HG03064 (cell line): ENCODE data around the gene TEX11.
"Not testable (repeated sequence)": the region's sequence is repeated elsewhere in the genome, so short reads cannot be mapped to it uniquely, and the experiment has no call there.

Source experiments
- ATAC-seq: cut with Tn5 transposase; IDR thresholded peaks from one replicate; pipeline ENCODE4 v1.9.1; 2021; ENCODE audit warnings: low read depth; ENCODE audit not compliant: unreplicated experiment

Gene TEX11

DNA sequence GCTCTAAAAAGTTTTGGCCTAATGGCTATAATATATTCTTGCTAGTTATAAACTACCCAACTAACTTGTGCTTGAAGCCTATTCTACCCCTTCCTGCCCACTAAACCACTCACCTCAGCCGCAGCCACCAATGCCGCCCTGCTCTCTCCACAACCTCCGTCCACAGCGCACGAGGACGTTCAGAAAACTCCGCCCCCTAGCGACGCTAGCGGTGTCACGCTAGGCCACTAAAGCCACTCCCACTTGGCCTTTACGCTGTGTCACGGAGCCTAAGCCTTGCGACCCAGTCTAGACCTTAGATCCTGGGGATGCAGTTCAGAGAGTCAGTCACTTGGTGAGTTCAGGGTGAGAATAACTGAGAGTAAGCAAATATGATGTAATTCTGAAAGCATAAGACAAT, at the start of gene TEX11:
Gene TEX11 (minus strand): TSS at position 171 of the 400 bp plus-strand sequence. CDS start 922 bp downstream, outside the sequence.
- no peak for ATAC-seq

DNA sequence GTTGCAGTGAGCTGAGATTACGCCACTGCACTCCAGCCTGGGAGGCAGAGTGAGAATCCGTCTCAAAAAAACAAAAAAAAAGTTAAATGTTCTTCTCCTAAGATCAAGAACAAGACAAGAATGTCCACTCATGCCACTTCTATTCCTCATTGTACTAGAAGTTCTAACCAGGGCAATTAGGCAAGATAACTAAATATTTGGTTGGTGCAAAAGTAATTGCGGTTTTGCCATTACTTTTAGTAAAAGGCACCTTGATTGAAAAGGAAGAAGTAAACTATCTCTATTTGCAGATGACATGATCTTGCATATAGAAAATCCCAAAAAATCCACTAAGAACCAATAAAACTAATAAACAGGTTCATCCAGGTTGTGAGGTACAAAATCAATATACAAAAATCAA, 46.4 kb upstream of the TEX11 start:
- no peak for ATAC-seq

DNA sequence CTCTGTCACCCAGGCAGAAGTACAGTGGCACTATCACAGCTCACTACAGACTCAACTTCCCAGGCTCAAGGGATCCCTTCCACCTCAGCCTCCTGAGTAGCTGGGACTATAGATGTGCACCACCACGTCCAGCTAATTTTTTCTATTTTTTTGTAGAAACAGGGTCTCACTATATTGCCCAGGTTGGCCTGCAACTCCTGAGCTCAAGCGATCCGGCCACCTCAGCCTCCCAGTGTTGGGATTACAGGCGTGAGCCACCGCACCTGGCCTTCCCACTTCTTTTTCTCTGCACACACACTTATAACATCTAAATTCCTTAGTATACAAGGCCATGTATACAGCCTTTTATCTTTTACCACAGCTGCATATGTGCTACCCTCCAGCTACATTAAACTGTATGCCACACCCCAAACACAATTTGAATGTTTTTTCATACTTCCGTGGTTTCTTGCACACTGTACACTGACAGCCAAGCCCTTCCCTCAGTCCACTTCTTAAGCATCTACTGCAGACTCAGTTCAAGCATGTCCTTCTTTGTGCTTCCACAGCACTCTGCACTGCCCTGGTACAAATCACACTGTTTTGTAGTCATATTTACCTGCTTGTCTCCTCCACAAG, 15.9 kb upstream of the TEX11 start:
- ATAC-seq = no peak

DNA sequence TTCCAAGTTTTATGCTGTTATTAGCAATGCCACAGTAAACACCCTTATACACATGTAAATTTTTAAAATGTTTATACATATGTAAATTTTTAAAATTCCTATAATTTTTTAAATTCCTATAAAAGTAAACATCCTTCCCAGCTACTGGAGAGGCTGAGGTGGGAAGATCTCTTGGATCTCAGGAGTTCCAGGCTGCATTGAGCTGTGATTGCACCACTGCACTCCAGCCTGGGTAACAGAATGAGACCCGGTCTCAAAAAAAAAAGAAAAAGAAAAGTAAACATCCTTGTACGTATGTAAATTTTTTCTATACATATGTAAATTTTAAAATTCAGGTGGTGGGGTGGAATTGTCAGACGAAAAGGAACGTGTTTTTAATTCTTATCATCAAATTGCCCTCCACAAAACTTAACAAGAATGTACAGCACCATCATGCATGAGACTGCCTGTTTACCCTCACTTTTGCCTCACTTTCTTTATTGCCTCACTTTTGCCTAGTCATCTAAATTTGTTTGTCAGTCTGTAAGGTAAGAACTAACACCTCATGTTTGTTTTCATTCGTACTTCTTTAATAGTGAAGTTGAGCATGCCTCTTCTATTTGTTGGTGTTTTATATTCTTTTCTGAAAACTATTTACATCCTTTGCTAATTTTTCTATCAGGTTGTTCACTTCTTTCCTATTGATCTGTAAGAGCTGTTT, 14.4 kb upstream of the TEX11 start:
- ATAC-seq = no peak

DNA sequence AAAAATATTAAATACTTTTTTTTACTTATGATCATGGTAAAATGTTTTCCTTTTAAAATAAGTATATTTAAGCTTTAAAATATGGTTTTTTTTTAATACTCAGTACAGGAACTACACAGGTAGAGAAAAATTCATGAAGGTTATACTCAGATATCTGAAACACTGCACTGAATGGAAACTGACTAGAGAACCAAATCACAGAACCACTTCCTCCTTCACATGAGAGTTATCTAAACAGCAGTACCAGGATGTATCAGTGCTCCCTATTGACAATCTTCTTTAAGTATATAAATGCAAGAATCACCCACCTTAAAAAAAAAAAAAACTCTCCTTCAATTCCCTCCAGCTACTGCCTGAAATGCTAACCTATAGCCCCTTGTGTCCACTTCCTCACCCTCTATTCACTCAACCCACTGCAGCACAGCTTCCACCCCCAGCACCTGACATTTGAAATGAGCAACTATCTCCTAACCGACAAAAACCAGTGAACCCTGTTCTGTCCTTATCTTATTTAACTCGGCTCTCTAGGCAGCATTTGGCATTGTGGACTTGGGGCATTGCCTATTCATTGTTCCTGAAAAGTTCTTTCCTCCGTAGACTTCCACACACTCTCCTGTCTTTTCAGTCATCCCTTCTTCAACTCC, 13.3 kb upstream of the TEX11 start:
- no peak for ATAC-seq

DNA sequence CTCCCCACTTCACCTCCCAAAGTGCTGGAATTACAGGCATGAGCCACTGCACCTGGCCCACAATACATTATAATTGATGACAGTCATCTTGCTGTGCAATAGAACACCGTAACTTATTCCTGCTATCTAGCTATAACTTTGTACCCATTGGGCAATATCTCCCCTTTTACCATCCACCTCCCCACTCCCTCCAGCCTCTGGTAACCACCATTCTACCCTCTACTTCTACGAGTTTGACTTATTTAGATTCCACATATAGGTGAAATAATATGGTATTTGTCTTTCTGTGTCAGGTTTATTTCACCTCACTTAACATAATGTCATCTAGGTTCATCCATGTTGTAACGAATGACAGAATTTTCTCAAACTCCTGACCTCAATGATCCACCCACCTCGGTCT, 8.2 kb upstream of the TEX11 start:
- ATAC-seq = no peak

DNA sequence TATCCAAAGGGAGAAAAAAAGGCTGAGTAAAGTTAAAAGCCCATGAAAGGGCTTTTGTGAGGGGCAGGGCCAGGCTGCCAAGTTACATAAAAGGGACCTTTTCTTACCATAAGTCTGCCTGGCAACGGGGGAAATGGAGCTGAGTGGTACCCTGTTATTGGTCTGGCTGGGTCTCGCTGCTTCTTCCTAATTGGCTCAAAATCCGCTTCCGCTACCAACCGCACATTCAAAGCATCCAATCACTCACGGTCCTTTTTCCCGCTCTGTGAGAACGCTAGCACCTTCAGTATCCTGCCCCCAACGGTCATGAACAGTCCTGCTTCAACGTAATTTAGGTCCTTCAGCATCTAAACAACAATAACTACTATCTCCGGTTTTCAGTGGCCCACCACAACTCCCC, 611 bp downstream of the TEX11 start:
- no peak for ATAC-seq

DNA sequence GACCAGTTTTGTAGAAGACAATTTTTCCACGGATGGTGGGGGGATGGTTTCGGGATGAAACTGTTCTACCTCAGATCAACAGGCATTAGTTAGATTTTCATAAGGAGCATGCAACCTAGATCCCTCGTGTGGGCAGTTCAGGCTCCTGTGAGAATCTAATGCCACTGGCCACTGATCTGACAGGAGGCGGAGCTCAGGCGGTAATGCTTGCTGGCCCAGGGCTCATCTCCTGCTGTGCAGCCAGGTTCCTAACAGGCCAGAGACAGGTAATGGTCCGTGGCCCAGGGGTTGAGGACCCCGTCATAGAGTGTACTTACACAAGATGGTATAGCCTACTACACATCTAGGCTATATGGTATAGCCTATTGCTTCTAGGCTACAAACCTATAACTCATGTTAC, 7.0 kb downstream of the TEX11 start:
- no peak for ATAC-seq

DNA sequence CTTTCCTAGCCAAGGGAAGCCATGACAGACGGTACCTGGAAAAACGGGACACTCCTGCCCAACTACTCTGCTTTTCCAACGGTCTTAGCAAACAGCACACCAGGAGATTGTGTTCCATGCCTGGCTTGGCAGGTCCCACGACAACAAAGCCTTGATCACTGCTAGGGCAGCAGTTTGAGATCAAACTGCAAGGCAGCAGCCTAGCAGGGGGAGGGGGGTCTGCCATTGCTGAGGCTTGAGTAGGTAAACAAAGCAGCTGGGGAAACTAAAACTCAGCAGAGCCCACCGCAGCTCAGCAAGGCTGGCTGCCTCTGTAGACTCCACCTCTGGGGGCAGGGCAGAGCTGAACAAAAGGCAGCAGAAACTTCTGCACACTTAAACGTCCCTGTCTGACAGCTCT, 18.1 kb downstream of the TEX11 start:
- ATAC-seq = not testable (repeated sequence)

DNA sequence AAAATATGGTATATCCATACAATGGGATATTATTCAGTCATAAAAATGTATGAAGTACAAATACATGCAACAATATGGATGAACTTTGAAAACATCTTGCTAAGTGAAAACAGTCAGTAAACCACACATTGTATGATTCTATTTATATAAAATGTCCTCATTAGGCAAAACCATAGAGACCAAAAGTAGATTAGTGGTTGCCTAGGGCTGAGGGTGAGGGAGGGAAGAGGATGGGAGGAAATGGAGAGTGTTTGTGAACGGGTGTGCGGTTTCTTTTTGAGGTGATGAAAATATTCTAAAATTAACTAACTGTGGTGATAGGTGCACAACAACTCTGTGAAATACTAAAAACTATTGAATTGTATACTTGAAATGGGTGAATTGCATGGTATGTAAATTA, 29.6 kb downstream of the TEX11 start:
- ATAC-seq = no peak

DNA sequence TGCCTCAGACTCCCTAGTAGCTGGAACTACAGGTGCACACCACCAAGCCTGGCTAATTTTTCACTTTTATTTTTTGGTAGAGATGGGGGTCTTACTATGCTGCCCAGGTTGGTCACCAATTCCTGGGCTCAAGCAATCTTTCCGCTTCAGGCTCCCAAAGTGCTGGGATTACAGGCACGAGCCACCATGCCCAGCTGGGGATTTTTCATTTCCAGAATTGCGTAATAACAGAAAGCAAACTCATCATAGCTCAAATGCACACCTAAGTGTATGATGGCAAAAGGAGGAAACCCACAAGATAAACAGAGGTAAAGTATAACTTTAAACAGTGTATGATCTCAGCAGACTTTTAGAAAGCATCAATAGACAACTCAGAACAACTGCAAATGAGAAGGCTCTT, 56.2 kb downstream of the TEX11 start:
- no peak for ATAC-seq

DNA sequence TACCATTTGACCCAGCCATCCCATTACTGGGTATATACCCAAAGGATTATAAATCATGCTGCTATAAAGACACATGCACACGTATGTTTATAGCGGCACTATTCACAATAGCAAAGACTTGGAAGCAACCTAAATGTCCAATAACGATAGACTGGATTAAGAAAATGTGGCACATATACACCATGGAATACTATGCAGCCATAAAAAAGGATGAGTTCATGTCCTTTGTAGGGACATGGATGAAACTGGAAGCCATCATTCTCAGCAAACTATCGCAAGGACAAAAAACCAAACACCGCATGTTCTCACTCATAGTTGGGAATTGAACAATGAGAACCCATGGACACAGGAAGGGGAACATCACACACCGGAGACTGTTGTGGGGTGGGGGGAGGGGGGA, 64.4 kb downstream of the TEX11 start:
- not testable (repeated sequence) for ATAC-seq

DNA sequence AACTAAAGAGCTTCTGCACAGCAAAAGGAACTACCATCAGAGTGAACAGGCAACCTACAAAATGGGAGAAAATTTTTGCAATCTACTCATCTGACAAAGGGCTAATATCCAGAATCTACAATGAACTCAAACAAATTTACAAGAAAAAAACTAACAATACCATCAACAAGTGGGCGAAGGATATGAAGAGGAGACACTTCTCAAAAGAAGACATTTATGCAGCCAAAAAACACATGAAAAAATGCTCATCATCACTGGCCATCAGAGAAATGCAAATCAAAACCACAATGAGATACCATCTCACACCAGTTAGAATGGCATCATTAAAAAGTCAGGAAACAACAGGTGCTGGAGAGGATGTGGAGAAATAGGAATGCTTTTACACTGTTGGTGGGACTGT, 64.9 kb downstream of the TEX11 start:
- not testable (repeated sequence) for ATAC-seq

DNA sequence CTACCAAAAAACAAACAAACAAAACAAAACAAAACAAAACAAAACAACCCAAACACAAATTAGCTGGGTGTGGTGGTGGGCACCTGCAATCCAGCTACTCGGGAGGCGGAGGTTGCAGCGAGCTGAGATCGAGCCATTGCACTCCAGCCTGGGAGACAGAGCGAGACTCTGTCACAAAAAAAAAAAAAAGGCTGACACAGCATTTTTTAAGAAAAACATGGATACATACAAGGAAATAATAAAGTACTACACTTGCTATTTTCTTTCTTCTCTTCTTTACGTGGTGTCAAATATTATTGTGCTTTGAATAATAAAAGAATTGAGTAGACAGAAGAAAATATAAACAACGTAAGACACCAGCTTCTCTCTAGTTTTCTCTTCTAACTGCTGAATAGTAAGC, 73.9 kb downstream of the TEX11 start:
- ATAC-seq = no peak

DNA sequence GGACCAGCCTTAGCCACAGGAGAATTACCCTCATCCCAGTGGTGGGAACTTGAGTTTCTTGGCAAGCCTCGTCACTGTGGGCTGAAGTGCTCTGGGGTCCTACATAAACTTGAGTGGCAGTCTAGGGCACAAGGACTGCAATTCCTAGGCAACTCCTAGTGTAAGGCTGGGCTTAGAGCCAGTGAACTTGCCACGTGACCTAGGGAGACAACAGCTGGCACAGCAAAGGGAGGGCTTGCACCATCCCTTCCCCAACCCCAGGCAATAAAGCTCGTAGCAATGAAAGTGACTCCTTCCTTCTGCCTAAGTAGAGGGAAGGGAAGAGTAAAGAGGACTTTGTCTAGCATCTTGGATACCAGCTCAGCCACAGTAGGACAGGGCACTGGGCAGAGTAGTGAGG, 81.8 kb downstream of the TEX11 start:
- ATAC-seq = no peak

DNA sequence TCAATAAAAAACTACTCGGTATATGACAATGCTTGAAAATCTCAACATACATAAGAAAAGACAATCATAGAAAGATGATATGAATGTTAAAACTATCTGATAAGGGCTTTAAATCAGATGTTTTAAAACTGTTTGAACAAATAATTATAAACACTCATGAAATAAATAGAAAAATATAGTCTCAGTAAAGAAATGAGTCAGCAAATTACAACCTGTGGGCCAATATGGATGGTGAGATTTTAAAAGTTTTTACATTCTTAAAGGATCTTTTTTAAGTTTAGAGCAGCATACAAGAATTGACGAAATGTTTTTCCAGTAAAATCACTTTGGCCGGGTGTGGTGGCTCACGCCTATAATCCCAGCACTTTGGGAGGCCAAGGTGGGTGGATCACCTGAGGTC, 83.1 kb downstream of the TEX11 start:
- no peak for ATAC-seq

DNA sequence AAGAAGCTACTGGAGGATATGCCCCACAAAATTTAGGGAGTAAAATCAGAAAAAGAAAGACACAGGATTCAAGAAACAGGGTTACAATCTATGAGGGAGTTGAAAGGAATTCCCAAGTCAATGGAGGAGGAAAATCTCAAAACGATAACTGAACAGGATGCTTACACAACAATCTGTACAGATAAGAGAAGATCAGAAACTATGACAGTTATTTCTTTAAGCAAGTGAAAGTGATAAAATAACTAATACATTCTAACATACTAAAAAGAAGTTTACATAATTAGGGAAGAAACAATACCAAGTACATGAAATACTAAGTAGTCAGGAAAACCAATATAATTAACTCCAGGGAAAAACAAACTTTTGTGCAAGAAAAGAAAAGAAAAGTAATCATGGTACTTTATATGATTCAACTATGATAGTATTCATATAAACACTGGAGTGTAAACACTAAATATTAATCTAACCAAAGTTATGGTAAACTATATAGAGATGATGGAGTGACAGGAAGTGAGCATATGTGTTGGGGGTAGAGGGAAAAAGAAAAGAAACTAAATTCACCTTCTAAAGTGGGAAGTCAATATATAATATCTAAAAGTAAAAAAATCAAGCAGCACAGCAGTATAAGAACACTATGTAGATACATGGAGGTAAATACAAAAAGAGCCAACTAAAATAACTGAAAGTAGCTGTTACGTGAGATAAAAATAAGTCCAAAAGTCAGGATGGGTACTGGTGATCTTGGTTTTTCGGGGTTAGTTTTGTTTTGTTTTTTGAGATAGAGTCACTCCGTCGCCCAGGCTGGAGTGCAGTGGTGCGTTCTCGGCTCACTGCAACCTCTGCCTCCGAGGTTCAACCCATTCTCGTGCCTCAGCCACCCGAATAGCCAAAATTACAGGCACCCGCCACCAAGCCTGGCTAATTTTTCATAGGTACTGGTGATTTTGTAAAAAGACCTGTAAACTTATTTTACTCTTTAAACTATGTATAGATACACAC, 99.3 kb downstream of the TEX11 start:
- no peak for ATAC-seq

DNA sequence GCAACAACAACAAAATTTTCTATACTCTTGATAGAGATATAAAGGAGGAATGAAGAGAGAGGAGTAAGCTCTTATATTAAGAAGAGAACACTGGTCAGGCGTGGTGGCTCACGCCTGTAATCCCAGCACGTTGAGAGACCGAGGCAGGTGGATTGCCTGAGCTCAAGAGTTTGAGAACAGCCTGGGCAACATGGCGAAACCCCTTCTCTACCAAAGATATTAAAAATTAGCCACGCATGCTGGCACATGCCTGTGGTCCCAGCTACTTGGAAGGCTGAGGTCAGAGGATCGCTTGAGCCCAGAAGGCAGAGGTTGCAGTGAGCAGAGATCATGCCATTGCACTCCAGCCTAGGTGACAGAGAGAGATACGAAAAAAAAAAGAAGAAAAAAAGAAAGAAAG, 102.4 kb downstream of the TEX11 start:
- no peak for ATAC-seq

DNA sequence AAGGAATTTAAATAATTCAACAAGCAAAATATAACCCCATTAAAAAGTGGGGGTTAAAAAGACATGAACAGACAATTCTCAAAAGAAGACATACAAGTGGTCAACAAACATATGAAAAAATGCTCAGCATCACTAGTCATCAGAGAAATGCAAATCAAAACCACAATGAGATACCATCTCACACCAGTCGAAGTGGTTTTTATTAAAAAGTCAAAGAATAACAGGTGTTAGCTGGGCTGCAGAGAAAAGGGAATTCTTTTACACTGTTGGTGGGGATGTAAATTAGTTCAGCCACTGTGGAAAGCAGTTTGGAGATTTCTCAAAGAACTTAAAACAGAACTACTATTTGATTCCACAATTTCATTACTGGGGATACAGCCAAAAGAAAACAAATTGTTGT, 111.8 kb downstream of the TEX11 start:
- not testable (repeated sequence) for ATAC-seq

DNA sequence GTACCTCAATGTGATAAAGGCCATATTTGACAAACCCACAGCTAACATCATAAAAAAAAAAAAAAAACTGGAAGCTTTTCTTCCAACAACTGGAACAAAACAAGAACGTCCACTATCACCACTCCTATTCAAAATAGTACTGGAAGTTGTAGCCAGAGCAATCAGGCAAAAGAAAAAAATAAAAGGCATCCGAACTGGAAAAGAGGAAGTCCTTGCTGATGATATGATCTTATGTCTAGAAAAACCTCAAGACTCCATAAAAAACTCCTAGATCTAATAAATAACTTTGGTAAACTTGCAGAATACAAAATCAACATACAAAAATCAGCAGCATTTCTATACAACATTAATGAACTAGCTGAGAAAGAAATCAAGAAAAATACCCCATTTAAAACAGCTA, 134.3 kb downstream of the TEX11 start:
- ATAC-seq = no peak
